Left forelimb (tissue), 1 donor: ENCODE data around the gene SKA1.
"Not testable (repeated sequence)": the region's sequence is repeated elsewhere in the genome, so short reads cannot be mapped to it uniquely, and the experiment has no call there.

ENCODE experiments used
- DNase-seq: peaks from one replicate; pipeline ENCODE4 v3.0.0-alpha.2; 2018; ENCODE audit warnings: low spot score

The SKA1 gene

DNA sequence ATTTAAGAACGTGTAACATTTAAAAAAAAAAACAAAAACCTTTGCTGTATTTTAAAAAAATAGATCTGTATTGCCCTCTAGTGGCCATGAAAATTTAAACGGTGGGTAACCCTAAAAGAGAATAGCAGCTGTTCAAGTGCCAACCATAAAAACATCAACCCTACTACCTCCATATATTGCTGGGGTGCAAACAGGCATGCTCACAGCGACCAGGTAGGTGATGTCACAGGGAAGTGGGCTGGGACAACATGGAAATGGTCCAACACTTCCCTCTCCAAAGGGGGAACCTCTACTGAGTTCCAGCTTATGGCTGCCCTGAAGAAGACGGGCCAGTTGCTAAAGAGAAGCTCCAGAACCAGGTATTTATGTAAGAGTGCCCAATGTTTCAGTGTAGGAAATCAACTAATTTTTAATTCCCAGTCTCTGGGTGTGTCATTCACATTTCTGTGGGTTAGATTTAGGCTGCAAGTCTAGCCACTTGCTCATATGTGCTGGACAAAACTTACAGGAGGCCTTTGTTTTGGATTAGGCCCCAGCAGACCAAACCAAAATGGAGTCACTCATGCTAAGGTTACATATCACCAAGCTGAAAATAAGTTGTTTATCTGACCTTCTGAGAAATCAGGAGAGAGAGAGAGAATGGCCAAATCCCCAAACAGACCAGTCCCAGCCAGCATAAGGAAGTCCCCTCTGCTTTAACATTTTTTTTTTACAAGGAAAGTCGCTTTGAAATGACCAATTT, 54.5 kb downstream of the SKA1 start:
- no peak for DNase-seq

DNA sequence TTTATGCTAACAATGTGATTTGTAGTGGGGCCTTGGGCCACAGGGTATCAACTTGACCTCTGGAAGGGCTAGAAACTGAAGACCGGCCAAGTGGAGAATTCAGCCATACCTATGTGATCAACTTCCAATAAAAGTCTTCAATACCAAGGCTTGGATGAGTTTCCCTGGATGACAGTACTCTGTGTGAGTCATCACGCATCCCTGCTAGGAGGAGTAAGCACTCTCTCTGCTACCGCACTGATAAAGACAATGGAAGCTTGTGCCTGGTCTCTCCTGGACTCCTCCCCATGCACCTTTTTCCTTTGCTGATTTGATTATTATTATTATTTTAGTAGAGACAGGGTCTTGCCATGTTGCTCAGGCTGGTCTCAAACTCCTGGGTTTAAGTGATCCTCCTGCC, 58.1 kb downstream of the SKA1 start:
- no peak for DNase-seq

DNA sequence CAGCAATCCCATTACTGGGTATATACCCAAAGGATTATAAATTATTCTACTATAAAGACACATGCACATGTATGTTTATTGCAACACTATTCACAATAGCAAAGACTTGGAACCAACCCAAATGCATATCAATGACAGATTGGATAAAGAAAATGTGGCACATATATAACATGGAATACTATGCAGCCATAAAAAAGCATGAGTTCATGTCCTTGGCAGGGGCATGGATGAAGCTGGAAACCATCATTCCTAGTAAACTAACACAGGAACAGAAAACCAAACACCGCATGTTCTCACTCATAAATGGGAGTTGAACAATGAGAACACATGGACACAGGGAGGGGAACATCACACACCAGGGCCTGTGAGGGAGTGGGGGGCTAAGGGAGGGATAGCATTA, 61.9 kb downstream of the SKA1 start:
- not testable (repeated sequence) for DNase-seq

DNA sequence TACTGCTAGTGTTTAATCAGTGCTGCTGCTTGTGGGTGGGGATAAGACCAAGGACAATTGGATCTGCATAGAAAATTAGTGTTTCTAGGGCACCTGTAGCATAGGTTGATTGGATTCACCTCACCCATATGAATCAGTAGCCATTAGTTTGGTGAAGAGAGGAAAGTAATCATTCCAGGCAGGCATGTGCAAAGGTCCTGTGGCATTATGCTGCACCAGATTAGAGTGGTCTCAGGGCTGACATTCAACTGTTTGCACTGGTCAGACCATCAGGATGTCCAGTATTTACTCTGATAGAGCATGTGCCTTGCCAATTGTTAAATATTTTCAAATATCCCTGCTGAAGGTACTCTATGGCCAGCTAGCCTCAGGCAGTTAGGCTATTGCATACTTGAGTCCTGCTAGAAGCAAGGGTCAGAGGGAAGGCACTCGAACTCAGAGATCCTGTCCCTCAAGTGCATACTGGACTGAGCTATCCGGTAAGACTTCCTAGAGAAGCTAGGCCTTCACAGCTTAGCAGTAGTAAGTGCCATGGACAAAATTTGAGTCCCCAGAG, 64.7 kb downstream of the SKA1 start:
- DNase-seq = no peak

DNA sequence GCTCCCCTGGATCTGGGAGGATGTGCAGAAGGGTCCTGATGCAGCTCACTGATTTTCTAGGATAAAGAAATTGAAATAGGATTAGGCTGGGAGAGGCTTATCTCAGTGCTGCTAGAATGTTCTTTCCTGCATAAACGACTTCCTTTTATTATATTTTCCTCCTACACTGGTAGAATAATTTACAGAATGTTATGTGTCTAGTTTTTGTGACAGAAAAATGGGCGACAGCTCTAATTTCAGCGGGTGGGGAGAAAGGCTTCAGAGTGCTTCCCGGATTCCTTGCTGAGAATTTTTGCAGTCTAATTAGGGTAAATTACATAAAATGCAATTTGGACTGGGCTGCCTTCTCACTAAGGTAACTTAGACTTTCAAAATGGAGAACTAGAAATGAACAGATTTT, 66.2 kb downstream of the SKA1 start:
- no peak for DNase-seq

DNA sequence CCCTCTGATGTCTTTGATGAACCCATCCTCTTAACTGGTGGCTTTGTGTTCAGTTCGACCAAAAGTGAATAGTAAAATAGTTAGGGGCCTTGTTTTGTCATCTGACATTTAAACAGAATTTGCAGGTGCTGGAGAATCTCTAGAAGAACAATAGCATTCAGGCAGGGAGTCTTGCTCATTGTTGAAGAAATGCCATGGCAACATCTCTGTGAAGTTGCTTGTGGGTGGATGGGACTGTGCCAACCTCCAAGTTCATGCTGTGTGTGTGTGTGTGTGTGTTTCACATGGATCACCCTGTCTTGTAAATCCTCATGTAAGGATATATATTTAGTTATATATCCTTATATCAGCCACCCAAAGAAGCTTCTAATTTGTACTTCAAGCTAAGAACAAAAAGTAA, 66.7 kb downstream of the SKA1 start:
- no peak for DNase-seq
